Measurements from ENCODE around the gene KIAA0513. TPM values are rescaled to one million over a fixed set of nuclear protein-coding genes. Genes with fewer than 3 reads are reported as not detected.

The KIAA0513 gene
- polyA plus RNA-seq, 1 experiment, result 10.0 TPM

DNA sequence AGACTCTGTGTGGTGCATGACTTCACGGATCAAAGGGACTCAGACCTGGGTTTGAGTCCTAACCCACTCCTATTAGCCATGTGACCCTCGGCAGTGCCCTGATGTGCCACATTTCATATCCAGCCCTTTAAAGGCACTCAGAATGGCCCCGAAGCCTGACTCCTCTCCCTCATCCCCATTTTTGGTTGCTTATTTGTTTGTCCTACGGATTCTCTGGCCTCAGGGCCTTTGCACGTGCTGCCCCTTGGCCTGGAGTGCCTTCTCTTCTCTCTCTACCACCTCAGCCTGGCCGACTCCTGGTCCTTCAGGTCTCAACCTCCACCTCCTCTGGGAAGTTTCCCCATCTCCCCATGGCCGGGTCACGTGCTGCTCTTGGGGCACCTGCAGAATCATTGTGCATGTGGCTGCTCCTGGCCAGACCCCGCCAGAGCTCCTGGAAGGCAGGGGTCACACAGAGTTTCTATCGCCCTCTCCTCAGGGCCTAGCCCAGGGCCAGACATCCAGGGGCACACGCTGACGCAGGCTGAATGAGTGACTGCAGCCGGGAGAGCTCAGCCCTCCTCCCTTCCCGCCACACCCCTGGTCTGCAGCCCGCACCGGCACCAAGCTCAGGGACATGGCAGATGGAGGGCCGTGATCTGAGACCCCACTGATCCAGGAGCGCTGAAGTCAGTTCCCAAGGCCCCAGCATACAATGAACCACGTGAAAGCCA is 106.6 kb downstream of the KIAA0513 start:
- no peak overlapping the region for H3K4me3 ChIP-seq (ENCODE audit: low read depth, low read length)
- CTCF ChIA-PET, result interaction anchor here (1.4 kb wide), 1 partner anchor 119 kb away, joined by 3 read pairs; no protein-coding TSS in a partner anchor
- TF ChIP-seq, protein P1, sequence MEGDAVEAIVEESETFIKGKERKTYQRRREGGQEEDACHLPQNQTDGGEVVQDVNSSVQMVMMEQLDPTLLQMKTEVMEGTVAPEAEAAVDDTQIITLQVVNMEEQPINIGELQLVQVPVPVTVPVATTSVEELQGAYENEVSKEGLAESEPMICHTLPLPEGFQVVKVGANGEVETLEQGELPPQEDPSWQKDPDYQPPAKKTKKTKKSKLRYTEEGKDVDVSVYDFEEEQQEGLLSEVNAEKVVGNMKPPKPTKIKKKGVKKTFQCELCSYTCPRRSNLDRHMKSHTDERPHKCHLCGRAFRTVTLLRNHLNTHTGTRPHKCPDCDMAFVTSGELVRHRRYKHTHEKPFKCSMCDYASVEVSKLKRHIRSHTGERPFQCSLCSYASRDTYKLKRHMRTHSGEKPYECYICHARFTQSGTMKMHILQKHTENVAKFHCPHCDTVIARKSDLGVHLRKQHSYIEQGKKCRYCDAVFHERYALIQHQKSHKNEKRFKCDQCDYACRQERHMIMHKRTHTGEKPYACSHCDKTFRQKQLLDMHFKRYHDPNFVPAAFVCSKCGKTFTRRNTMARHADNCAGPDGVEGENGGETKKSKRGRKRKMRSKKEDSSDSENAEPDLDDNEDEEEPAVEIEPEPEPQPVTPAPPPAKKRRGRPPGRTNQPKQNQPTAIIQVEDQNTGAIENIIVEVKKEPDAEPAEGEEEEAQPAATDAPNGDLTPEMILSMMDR (IDR thresholded peaks at IDR 0.05; ENCODE audit: low read depth, low read length), result no peak
- POLR2A ChIA-PET, result no interaction called here
- peaks cover 5% of the 10 kb centered on the region; the same call in 1 of the 2 replicates for H3K9me3 ChIP-seq (ENCODE audit: control insufficient read depth, insufficient read depth, low read length)
- H3K27me3 ChIP-seq (ENCODE audit: control insufficient read depth, insufficient read depth, low read length), result no peaks in the 10 kb centered on the region
- H3K27ac ChIP-seq (ENCODE audit: low read depth, low read length), result no peak overlapping the region
- DNase-seq (ENCODE audit: low read depth, low spot score), result no peak

DNA sequence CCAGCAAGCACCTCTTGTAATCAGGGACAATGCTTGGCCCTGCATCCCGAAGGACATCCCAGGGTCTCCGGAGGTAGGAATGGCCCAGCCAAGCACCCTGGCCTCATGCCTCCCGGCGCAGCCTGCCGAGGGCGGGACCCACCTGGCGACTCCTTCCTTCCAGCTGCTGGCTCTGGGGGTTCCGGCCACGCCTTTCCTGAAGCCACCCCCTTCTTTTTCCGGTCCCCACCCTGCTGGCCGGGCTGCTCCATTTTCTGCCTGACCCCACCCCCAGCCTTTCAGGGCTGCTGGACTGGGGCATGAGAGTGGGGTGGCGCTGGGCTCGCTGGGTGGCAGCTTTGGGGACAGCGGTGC is 107.2 kb downstream of the KIAA0513 start:
- Histone ChIP-seq H3K27me3 (ENCODE audit: control insufficient read depth, insufficient read depth, low read length) (no peaks in the 10 kb centered on the region), H3K27ac (ENCODE audit: low read depth, low read length) (no peak overlapping the region), H3K4me3 (ENCODE audit: low read depth, low read length) (no peak overlapping the region), H3K9me3 (ENCODE audit: control insufficient read depth, insufficient read depth, low read length) (peaks cover 5% of the 10 kb centered on the region; the same call in 1 of the 2 replicates)
- no peak for DNase-seq (ENCODE audit: low read depth, low spot score)
- TF ChIP-seq, protein P1 (IDR thresholded peaks at IDR 0.05; ENCODE audit: low read depth, low read length), result no peak
- ChIA-PET CTCF (interaction anchor here (1.4 kb wide), 1 partner anchor 119 kb away, joined by 3 read pairs; no protein-coding TSS in a partner anchor), POLR2A (no interaction called here)

DNA sequence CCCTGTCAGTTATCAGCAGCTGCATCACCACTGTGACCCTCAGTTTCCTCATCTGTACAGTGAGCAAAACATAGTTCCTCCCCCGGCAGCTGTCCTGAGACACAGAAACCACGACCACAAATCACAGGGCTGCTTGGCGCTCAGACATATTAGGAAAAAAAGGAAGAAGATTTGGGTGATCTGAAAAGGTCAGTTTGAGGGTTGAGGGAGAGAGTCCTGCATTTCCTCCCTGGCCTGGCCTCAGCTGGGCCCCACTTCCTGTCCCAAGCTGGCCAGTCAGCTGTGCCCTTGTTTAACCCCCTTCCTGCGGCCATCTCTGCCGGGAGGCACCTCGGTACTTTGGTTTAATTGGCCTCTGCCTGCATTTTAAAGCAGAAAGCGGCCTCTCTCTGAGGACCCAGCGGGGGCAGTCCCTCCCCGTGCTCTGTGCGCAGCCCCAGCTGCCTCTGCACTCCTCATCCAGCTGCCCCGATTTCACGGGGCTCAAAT is 108.7 kb downstream of the KIAA0513 start:
- POLR2A ChIA-PET, result no interaction called here
- CTCF ChIA-PET, result no interaction called here
- H3K27ac ChIP-seq (ENCODE audit: low read depth, low read length), result no peak overlapping the region
- no peak for DNase-seq (ENCODE audit: low read depth, low spot score)
- no peak overlapping the region for H3K4me3 ChIP-seq (ENCODE audit: low read depth, low read length)
- peaks cover 5% of the 10 kb centered on the region; the same call in 1 of the 2 replicates for H3K9me3 ChIP-seq (ENCODE audit: control insufficient read depth, insufficient read depth, low read length)
- no peaks in the 10 kb centered on the region for H3K27me3 ChIP-seq (ENCODE audit: control insufficient read depth, insufficient read depth, low read length)
- TF ChIP-seq, protein P1 (IDR thresholded peaks at IDR 0.05; ENCODE audit: low read depth, low read length), result no peak

DNA sequence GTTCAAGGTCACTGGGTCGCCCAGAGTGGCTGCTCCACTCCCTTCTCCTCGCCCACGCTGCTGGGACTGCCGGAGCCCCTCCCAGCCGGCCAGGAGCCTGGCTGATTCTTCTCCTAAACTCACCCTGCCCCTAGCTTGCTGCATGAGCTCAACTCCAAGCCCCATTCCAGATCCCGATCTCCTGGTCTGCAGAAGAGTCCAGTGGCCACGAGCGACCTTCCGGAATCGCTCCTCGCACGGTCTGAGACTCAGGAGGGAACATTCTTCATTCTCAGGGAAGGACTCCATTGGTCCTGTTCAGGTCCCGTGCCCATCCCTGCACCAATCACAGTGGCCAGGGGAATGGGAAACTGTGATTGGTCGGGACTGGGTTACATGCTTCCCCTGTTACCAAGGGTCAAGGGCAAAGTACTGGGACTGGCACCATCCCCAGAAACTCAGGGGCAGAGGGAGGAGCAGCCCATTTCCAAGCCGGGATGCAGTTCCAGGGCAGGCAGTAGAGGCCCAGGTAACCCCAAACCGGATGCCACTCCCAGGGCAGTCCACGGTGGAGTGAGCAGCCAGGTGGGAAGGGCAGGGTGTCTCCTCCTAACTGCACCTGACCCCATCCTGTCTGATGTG is 109.2 kb downstream of the KIAA0513 start:
- ChIA-PET POLR2A (interaction anchor here (0.7 to 1.0 kb wide), 4 partner anchors 9 to 99 kb away, joined by 3 to 9 read pairs (median 6); no protein-coding TSS in a partner anchor), CTCF (no interaction called here)
- Histone ChIP-seq H3K4me3 (ENCODE audit: low read depth, low read length) (no peak overlapping the region), H3K9me3 (ENCODE audit: control insufficient read depth, insufficient read depth, low read length) (peaks cover 5% of the 10 kb centered on the region; the same call in 1 of the 2 replicates), H3K27ac (ENCODE audit: low read depth, low read length) (no peak overlapping the region), H3K27me3 (ENCODE audit: control insufficient read depth, insufficient read depth, low read length) (no peaks in the 10 kb centered on the region)
- TF ChIP-seq, protein P1 (IDR thresholded peaks at IDR 0.05; ENCODE audit: low read depth, low read length), result no peak
- no peak for DNase-seq (ENCODE audit: low read depth, low spot score)
